HepG2 (cell line): ENCODE data around the gene COX6B1. TPM values are rescaled to one million over a fixed set of nuclear protein-coding genes. Genes with fewer than 3 reads are reported as not detected.

Experiments
- CEBPG ChIP-seq: IDR thresholded peaks from 2 replicates; pipeline ENCODE4 v1.6.1; 2016
- CERS6 ChIP-seq: sonication (generic); formaldehyde crosslinking; IDR thresholded peaks from 2 replicates; pipeline ENCODE4 v1.5.0; 2020; ENCODE audit warnings: missing genetic modification reagents
- CHD4 ChIP-seq: fragments of 200-600 bp; sonication (generic); IDR thresholded peaks from 2 replicates; pipeline ENCODE4 v1.7.0; 2017; ENCODE audit warnings: mild to moderate bottlenecking, low read length, borderline replicate concordance
- FOXP1 ChIP-seq, 2 experiments: fragments of 450-650 bp in 1 of 2; IDR thresholded peaks; 2 replicates each; pipeline ENCODE4 v1.6.1; 2017 to 2018; ENCODE audit warnings: antibody characterized with exemption in 1 of 2
- FOXP4 ChIP-seq: sonication (generic); formaldehyde crosslinking; IDR thresholded peaks from 2 replicates; pipeline ENCODE4 v1.4.0; 2020; ENCODE audit warnings: missing genetic modification reagents
- GABPA ChIP-seq, 2 experiments: IDR thresholded peaks; 2 replicates each; pipeline ENCODE4 v1.6.1; 2011 to 2016; ENCODE audit warnings: low read depth in 2 of 2, low read length in 1 of 2, missing biosample characterization in 1 of 2, missing genetic modification characterization in 1 of 2
- ISL2 ChIP-seq: sonication (generic); formaldehyde crosslinking; IDR thresholded peaks from 2 replicates; pipeline ENCODE4 v1.5.0; 2020; ENCODE audit warnings: missing genetic modification reagents
- KDM3A ChIP-seq: IDR thresholded peaks from 2 replicates; pipeline ENCODE4 v1.6.1; 2018; ENCODE audit warnings: low read depth, missing compliant biosample characterization
- NCOA2 ChIP-seq: sonication (generic); formaldehyde crosslinking; IDR thresholded peaks from 2 replicates; pipeline ENCODE4 v1.8.0; 2022; ENCODE audit warnings: inconsistent platforms
- PAXIP1 ChIP-seq: sonication (generic); formaldehyde crosslinking; conservative IDR thresholded peaks from 2 replicates; pipeline ENCODE4 v1.4.0; 2020; ENCODE audit warnings: mild to moderate bottlenecking, missing genetic modification reagents, moderate library complexity
- RARG ChIP-seq: sonication (generic); formaldehyde crosslinking; IDR thresholded peaks from 2 replicates; pipeline ENCODE4 v1.4.0; 2020; ENCODE audit warnings: low read depth, mild to moderate bottlenecking, missing genetic modification reagents
- SALL1 ChIP-seq: sonication (generic); formaldehyde crosslinking; IDR thresholded peaks from 2 replicates; pipeline ENCODE4 v1.8.0; 2022; ENCODE audit warnings: mild to moderate bottlenecking, missing genetic modification reagents
- SCMH1 ChIP-seq: sonication (generic); formaldehyde crosslinking; IDR thresholded peaks from 2 replicates; pipeline ENCODE4 v1.9.0; 2021; ENCODE audit warnings: missing genetic modification reagents, mild to moderate bottlenecking, borderline replicate concordance
- SP5 ChIP-seq: IDR thresholded peaks from 2 replicates; pipeline ENCODE4 v1.6.1; 2016; ENCODE audit warnings: low read depth, borderline replicate concordance
- U2AF2 ChIP-seq: fragments of 200-400 bp; formaldehyde crosslinking; IDR thresholded peaks from 2 replicates; pipeline ENCODE4 v1.6.1; 2017; ENCODE audit warnings: low read depth, mild to moderate bottlenecking, low read length
- ZMYM3 ChIP-seq: sonication (generic); formaldehyde crosslinking; IDR thresholded peaks from 2 replicates; pipeline ENCODE4 v1.5.1; 2020; ENCODE audit warnings: mild to moderate bottlenecking, missing genetic modification reagents
- ZNF512 ChIP-seq: sonication (generic); formaldehyde crosslinking; IDR thresholded peaks from 2 replicates; pipeline ENCODE4 v1.4.0; 2020; ENCODE audit warnings: mild to moderate bottlenecking, missing genetic modification reagents
- ZNF580 ChIP-seq: IDR thresholded peaks from 2 replicates; pipeline ENCODE4 v1.6.1; 2016; ENCODE audit warnings: low read depth, borderline replicate concordance
- ZNF691 ChIP-seq: sonication (generic); formaldehyde crosslinking; IDR thresholded peaks from 2 replicates; pipeline ENCODE4 v1.4.0; 2020; ENCODE audit warnings: missing genetic modification reagents, low read depth, mild to moderate bottlenecking, borderline replicate concordance
- ZNF747 ChIP-seq: sonication (generic); formaldehyde crosslinking; IDR thresholded peaks from 2 replicates; pipeline ENCODE4 v1.8.1; 2023; ENCODE audit warnings: missing genetic modification reagents, mild to moderate bottlenecking, borderline replicate concordance
- ZNF780A ChIP-seq: sonication (generic); formaldehyde crosslinking; IDR thresholded peaks from 2 replicates; pipeline ENCODE4 v1.8.0; 2022; ENCODE audit warnings: mild to moderate bottlenecking, missing genetic modification reagents, moderate library complexity
- ZSCAN30 ChIP-seq: sonication (generic); formaldehyde crosslinking; IDR thresholded peaks from 2 replicates; pipeline ENCODE4 v1.5.0; 2020; ENCODE audit warnings: mild to moderate bottlenecking, missing genetic modification reagents
- polyA plus RNA-seq, 8 experiments: library from polyadenylated mRNA; depleted of rRNA in 3 of 8; stranded (reverse) in 7 of 8; unstranded in 1 of 8; fragments of >200 nt; fragmentation: Illumina TruSeq in 4 of 8; extraction: Trizol in 4 of 8; gene quantifications; 2 replicates each; pipeline versions ENCODE4 v1.2.1 to v1.2.3, GENCODE V29; 2011 to 2016; ENCODE audit warnings: low read depth in 4 of 8, missing spikeins in 1 of 8, mixed read lengths in 1 of 8; ENCODE audit not compliant: insufficient read depth in 1 of 8
- total RNA-seq, 5 experiments: library from RNA; depleted of rRNA; stranded (reverse); fragments of >200 nt; fragmentation: Illumina TruSeq; extraction: Trizol; gene quantifications; 2 replicates each; pipeline ENCODE4 v1.2.3, GENCODE V29; 2016; ENCODE audit warnings: low read depth in 1 of 5

COX6B1 gene
- total and polyA plus RNA-seq, 2 of the 13 experiments (the other 11 are each of a cell fraction or from before 2014, with no cell fraction given), result 481 to 487 TPM

- TF ChIP-seq ZNF580 (CRISPR knock-in tag) (no peak), ZMYM3 (CRISPR knock-in tag) (0 out of 2 replicates have a peak, but pooled peaks have one; percentile 12), FOXP4 (CRISPR knock-in tag) (no peak), CHD4 (no peak), U2AF2 (no peak), SCMH1 (CRISPR knock-in tag) (no peak), RARG (CRISPR knock-in tag) (no peak), CEBPG (no peak), ZNF780A (CRISPR knock-in tag) (no peak), SP5 (CRISPR knock-in tag) (no peak), NCOA2 (peak; percentile 31; the same call in 1 of the 2 replicates), KDM3A (CRISPR knock-in tag) (no peak), ZNF512 (CRISPR knock-in tag) (no peak), SALL1 (CRISPR knock-in tag) (peak; percentile 40; the same call in 1 of the 2 replicates), GABPA (IDR thresholded peaks at IDR 0.05; ENCODE audit: low read depth, low read length) (no peak), GABPA (CRISPR knock-in tag; IDR thresholded peaks at IDR 0.05; ENCODE audit: low read depth) (no peak), ZNF691 (CRISPR knock-in tag) (no peak), ZSCAN30 (CRISPR knock-in tag) (no peak), CERS6 (no peak), ISL2 (CRISPR knock-in tag) (no peak), ZNF747 (CRISPR knock-in tag) (no peak), FOXP1 (IDR thresholded peaks at IDR 0.05) (no peak), FOXP1 (CRISPR knock-in tag; IDR thresholded peaks at IDR 0.05) (no peak), PAXIP1 (CRISPR knock-in tag) (peak; percentile 66)
These were observed 48.7 kb downstream of the COX6B1 start (continued) for GRCh38 chr19:35696835-35697234.
